MM.1S (cell line): Measurements from ENCODE around the gene VTN.

Experiments used
- EZH2 ChIP-seq: fragments of 300-600 bp; sonication (generic); optimal IDR thresholded peaks from 2 replicates; pipeline ENCODE3; 2017; ENCODE audit warnings: low read depth, mild to moderate bottlenecking, antibody characterized with exemption, low read length, mixed read lengths
- TF ChIP-seq, protein P1 (sequence below): fragments of 300-600 bp; sonication (generic); IDR thresholded peaks from 2 replicates; pipeline ENCODE4 v1.5.1; 2016; ENCODE audit warnings: antibody characterized with exemption, low read length, mixed read lengths

DNA sequence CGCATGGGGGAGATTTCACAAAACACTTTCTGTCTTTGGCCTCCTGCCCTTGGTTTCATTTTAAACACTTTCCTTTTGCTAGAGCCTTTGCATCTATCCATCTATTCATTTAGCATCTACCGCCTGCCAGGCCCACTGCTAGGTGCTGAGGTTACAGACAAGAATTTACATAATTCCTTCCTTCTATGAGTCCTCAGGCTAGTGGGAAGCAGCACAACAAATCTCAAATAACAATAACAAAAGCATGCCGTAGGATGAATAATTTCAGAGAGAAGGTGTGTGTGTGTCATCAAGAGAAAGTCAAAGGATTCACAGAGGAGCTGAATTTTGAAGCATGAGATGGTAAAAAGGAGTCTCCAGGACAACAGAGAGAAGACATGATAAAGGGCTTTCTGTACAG is 42.0 kb upstream of the VTN start:
- TF ChIP-seq, protein P1, sequence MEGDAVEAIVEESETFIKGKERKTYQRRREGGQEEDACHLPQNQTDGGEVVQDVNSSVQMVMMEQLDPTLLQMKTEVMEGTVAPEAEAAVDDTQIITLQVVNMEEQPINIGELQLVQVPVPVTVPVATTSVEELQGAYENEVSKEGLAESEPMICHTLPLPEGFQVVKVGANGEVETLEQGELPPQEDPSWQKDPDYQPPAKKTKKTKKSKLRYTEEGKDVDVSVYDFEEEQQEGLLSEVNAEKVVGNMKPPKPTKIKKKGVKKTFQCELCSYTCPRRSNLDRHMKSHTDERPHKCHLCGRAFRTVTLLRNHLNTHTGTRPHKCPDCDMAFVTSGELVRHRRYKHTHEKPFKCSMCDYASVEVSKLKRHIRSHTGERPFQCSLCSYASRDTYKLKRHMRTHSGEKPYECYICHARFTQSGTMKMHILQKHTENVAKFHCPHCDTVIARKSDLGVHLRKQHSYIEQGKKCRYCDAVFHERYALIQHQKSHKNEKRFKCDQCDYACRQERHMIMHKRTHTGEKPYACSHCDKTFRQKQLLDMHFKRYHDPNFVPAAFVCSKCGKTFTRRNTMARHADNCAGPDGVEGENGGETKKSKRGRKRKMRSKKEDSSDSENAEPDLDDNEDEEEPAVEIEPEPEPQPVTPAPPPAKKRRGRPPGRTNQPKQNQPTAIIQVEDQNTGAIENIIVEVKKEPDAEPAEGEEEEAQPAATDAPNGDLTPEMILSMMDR = no peak
- TF ChIP-seq EZH2 = no peak
